Measurements from ENCODE around the gene SLC2A10.
A peak's percentile ranks its signal among the peaks of the same experiment; 100 is the strongest.
"Not testable (repeated sequence)": the region's sequence is repeated elsewhere in the genome, so short reads cannot be mapped to it uniquely, and the experiment has no call there.

The SLC2A10 gene

GRCh38 chr20:46674253-46675083 lies 35.0 kb upstream of the SLC2A10 start:
- Histone ChIP-seq H3K9ac (ENCODE audit: low read depth, low read length) (no peak overlapping the region), H3K4me1 (ENCODE audit: insufficient read depth, low read length) (no peaks in the 10 kb centered on the region; the same call in 1 of the 2 replicates), H3K9me3 (ENCODE audit: control insufficient read depth, insufficient read depth, low read length) (no peaks in the 10 kb centered on the region), H3K36me3 (ENCODE audit: insufficient read depth, low read length) (no peaks in the 10 kb centered on the region)

DNA sequence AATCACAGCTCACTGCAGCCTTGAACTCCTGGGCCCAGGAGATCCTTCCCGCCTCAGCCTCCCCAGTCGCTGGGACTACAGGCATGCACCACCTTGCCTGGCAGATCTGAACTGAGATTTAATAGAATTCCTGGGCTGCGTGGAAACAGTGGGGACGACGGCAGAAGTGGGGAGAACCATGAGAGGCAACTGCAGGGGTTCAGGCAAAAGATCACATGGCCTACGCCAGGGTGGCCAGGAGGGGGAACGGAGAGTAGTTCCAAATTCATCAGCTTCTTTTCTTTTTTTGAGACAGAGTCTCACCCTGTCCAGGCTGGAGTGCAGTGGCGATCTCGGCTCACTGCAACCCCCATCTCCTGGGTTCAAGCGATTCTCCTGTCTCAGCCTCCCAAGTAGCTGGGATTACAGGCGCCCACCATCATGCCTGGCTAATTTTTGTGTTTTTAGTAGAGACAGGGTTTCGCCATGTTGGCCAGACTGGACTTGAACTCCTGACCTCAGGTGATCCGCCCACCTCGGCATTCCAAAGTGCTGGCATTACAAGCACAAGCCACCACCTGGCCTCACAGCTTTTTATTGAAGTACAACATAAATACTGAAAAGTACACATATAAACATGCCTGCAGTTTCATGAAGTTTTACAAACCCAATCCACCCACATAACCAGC lies 32.7 kb upstream of the SLC2A10 start:
- not testable (repeated sequence) for H3K4me1 ChIP-seq (ENCODE audit: insufficient read depth, low read length); H3K36me3 ChIP-seq (ENCODE audit: insufficient read depth, low read length); H3K9me3 ChIP-seq (ENCODE audit: control insufficient read depth, insufficient read depth, low read length)

DNA sequence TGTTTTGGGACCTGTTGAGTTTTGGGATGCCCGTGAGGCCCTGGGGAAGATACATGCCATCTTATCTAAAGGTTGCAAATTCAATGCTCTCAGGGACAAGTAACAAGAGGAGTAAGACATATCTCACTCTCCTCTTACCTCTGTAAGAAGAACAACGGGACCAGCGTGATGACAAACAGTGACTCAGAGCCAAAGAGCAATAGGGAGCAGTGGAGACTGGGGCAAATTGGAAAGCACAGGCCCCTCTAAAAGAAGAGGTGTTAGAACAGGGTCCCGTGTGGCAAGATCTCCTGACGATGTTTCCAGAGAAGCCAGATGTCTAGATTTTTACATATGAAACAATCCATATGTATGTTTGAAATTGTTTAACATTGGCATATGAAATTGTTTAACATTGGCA lies 31.8 kb upstream of the SLC2A10 start:
- H3K9me3 ChIP-seq (ENCODE audit: control insufficient read depth, insufficient read depth, low read length): no peaks in the 10 kb centered on the region
- H3K36me3 ChIP-seq (ENCODE audit: insufficient read depth, low read length): 0 out of 2 replicates have a peak, but pooled peaks cover 3% of the 10 kb centered on the region
- no peak overlapping the region for H3K9ac ChIP-seq (ENCODE audit: low read depth, low read length)
- peaks cover 11% of the 10 kb centered on the region for H3K4me1 ChIP-seq (ENCODE audit: insufficient read depth, low read length)

More for the DNA sequence above, 32.7 kb upstream of the SLC2A10 start:
- H3K9ac ChIP-seq (ENCODE audit: low read depth, low read length): not testable (repeated sequence)

DNA sequence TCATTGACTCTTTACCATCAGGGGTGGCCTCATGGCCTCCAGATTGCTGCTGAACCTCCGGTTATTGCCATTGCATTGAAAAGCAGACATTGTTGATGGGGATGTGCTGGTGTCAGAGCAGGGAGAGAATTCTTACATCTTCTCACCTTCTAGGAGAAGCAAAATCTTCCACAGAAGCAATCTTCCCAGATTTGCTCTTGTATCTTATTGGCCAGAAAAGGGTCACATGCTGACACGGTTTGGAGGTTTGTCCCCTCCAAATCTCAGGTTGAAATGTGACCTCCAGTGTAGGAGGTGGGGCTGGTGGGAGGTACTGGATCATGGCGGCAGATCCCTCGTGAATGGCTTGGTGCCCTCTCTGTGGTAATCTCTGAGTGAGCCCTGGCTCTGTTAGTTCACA lies 30.9 kb upstream of the SLC2A10 start:
- Histone ChIP-seq H3K4me1 (ENCODE audit: insufficient read depth, low read length) (peaks cover 20% of the 10 kb centered on the region), H3K9ac (ENCODE audit: low read depth, low read length) (no peak overlapping the region), H3K36me3 (ENCODE audit: insufficient read depth, low read length) (0 out of 2 replicates have a peak, but pooled peaks cover 3% of the 10 kb centered on the region), H3K9me3 (ENCODE audit: control insufficient read depth, insufficient read depth, low read length) (no peaks in the 10 kb centered on the region)

- H3K4me1 ChIP-seq (ENCODE audit: insufficient read depth, low read length): peaks cover 22% of the 10 kb centered on the region
- no peak overlapping the region for H3K9ac ChIP-seq (ENCODE audit: low read depth, low read length)
- 0 out of 2 replicates have a peak, but pooled peaks cover 3% of the 10 kb centered on the region for H3K36me3 ChIP-seq (ENCODE audit: insufficient read depth, low read length)
These were observed 28.8 kb upstream of the SLC2A10 start for GRCh38 chr20:46680684-46681031.

GRCh38 chr20:46681032-46681854 lies 28.2 kb upstream of the SLC2A10 start:
- Histone ChIP-seq H3K36me3 (ENCODE audit: insufficient read depth, low read length) (0 out of 2 replicates have a peak, but pooled peaks cover 3% of the 10 kb centered on the region), H3K4me1 (ENCODE audit: insufficient read depth, low read length) (peaks cover 22% of the 10 kb centered on the region), H3K9ac (ENCODE audit: low read depth, low read length) (no peak overlapping the region), H3K9me3 (ENCODE audit: control insufficient read depth, insufficient read depth, low read length) (no peaks in the 10 kb centered on the region)

More at GRCh38 chr20:46680684-46681031, 28.8 kb upstream of the SLC2A10 start:
- H3K9me3 ChIP-seq (ENCODE audit: control insufficient read depth, insufficient read depth, low read length): no peaks in the 10 kb centered on the region

- Histone ChIP-seq H3K9me3 (ENCODE audit: control insufficient read depth, insufficient read depth, low read length) (no peaks in the 10 kb centered on the region), H3K36me3 (ENCODE audit: insufficient read depth, low read length) (peaks cover 12% of the 10 kb centered on the region), H3K9ac (ENCODE audit: low read depth, low read length) (0 out of 2 replicates have a peak overlapping the region, but pooled peaks have one; percentile 14), H3K4me1 (ENCODE audit: insufficient read depth, low read length) (peaks cover 22% of the 10 kb centered on the region)
These were observed 27.2 kb upstream of the SLC2A10 start for GRCh38 chr20:46682063-46682821.

GRCh38 chr20:46683011-46683667 lies 26.3 kb upstream of the SLC2A10 start:
- H3K9ac ChIP-seq (ENCODE audit: low read depth, low read length): peak overlapping the region; percentile 70
- H3K4me1 ChIP-seq (ENCODE audit: insufficient read depth, low read length): peaks cover 22% of the 10 kb centered on the region
- no peaks in the 10 kb centered on the region for H3K9me3 ChIP-seq (ENCODE audit: control insufficient read depth, insufficient read depth, low read length)
- H3K36me3 ChIP-seq (ENCODE audit: insufficient read depth, low read length): peaks cover 12% of the 10 kb centered on the region

- no peaks in the 10 kb centered on the region for H3K9me3 ChIP-seq (ENCODE audit: control insufficient read depth, insufficient read depth, low read length)
- H3K9ac ChIP-seq (ENCODE audit: low read depth, low read length): peak overlapping the region; percentile 70
- peaks cover 12% of the 10 kb centered on the region for H3K36me3 ChIP-seq (ENCODE audit: insufficient read depth, low read length)
- H3K4me1 ChIP-seq (ENCODE audit: insufficient read depth, low read length): peaks cover 22% of the 10 kb centered on the region
These were observed 25.8 kb upstream of the SLC2A10 start for GRCh38 chr20:46683668-46683938.

- Histone ChIP-seq H3K36me3 (ENCODE audit: insufficient read depth, low read length) (peaks cover 12% of the 10 kb centered on the region), H3K9me3 (ENCODE audit: control insufficient read depth, insufficient read depth, low read length) (no peaks in the 10 kb centered on the region), H3K9ac (ENCODE audit: low read depth, low read length) (peak overlapping the region; percentile 70), H3K4me1 (ENCODE audit: insufficient read depth, low read length) (peaks cover 22% of the 10 kb centered on the region)
These were observed 25.3 kb upstream of the SLC2A10 start for GRCh38 chr20:46683939-46684750.

GRCh38 chr20:46688151-46689081 lies 21.0 kb upstream of the SLC2A10 start:
- Histone ChIP-seq H3K36me3 (ENCODE audit: insufficient read depth, low read length) (peaks cover 9% of the 10 kb centered on the region), H3K9me3 (ENCODE audit: control insufficient read depth, insufficient read depth, low read length) (no peaks in the 10 kb centered on the region)

GRCh38 chr20:46689082-46689753 lies 20.2 kb upstream of the SLC2A10 start, which contains the start of gene TP53RK:
Gene TP53RK, minus strand, starts transcription at chr20:46689444. Its CDS starts 30 bp downstream, at chr20:46689414.
- Histone ChIP-seq H3K9ac (ENCODE audit: low read depth, low read length) (peak within 1 kb of the TSS; percentile 87), H3K4me1 (ENCODE audit: insufficient read depth, low read length) (no peaks in the 10 kb centered on the region; the same call in none of the 2 replicates), H3K9me3 (ENCODE audit: control insufficient read depth, insufficient read depth, low read length) (no peaks in the 10 kb centered on the region), H3K36me3 (ENCODE audit: insufficient read depth, low read length) (peaks cover 9% of the 10 kb centered on the region)

More at GRCh38 chr20:46688151-46689081, 21.0 kb upstream of the SLC2A10 start:
- Histone ChIP-seq H3K4me1 (ENCODE audit: insufficient read depth, low read length) (peaks cover 3% of the 10 kb centered on the region), H3K9ac (ENCODE audit: low read depth, low read length) (peak overlapping the region; percentile 87)
